Stimulated activated CD4-positive, alpha-beta T cell treated with anti-CD3 and anti-CD28 coated beads, Interleukin-4, amount 100 ng/mL, for 48 hours (primary cell): ENCODE measurements around the gene SGPP1.
"Not testable (repeated sequence)": the region's sequence is repeated elsewhere in the genome, so short reads cannot be mapped to it uniquely, and the experiment has no call there.

Source experiments
- DNase-seq, 2 donors: peaks; one replicate each; pipeline ENCODE4 v3.0.0-alpha.2; 2020; ENCODE audit warnings: low read depth in 2 of 2

SGPP1 gene

GRCh38 chr14:63726499-63726898 lies 1.4 kb downstream of the SGPP1 start:
- no peak for DNase-seq

- DNase-seq = no peak
These were observed 1.9 kb downstream of the SGPP1 start for GRCh38 chr14:63725786-63726460.

- no peak for DNase-seq
These were observed 10.2 kb downstream of the SGPP1 start for GRCh38 chr14:63717702-63718101.

DNA sequence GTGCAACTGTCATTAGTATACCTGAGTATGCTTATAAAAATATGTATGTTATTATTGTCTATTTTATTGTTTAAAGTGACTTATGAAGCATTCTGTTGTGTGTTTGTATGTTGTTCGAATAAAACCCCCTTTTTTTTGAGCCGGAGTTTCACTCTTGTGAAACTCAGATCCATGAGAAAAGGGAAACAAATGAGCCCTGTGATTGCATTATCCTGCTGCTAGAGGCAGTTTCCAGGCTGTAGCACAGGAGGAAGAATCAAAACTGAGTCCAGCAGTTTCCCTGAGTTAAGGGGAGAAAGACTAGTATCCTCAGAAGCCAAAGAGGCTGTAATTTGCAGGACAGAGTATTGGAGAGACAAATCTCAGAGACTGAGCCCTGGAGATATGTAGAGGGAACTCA lies 12.5 kb downstream of the SGPP1 start:
- DNase-seq = no peak

- no peak for DNase-seq
These were observed 14.1 kb downstream of the SGPP1 start for GRCh38 chr14:63713764-63714163.

GRCh38 chr14:63713058-63713457 lies 14.8 kb downstream of the SGPP1 start:
- no peak for DNase-seq

- DNase-seq = no peak
These were observed 15.7 kb downstream of the SGPP1 start for GRCh38 chr14:63712123-63712522.

- DNase-seq = no peak
These were observed 17.4 kb downstream of the SGPP1 start for GRCh38 chr14:63710497-63710896.

GRCh38 chr14:63709589-63709988 lies 18.3 kb downstream of the SGPP1 start:
- no peak for DNase-seq

GRCh38 chr14:63707216-63707615 lies 20.6 kb downstream of the SGPP1 start:
- no peak for DNase-seq

DNA sequence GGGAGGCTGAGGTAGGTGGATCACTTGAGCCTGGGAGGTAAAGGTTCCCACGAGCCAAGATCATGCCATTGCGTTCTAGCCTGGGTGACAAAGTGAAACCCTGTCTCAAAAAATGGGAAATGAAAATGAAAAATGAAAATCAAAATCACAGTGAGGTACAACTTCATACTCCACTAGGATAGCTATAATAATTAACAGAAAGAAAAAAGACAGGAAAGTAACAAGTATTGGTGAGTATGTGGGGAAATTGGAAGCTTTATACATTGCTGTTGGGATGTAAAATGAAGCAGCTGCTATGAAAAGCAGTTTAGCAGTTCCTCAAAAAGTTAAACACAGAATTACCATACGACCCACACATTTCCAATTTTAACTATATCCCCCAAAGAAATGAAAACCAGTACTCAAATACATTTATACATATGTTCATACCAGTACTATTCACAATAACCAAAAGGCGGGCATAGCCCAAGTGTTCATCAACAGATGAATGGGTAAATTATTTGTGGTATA lies 22.2 kb downstream of the SGPP1 start:
- DNase-seq = no peak

DNA sequence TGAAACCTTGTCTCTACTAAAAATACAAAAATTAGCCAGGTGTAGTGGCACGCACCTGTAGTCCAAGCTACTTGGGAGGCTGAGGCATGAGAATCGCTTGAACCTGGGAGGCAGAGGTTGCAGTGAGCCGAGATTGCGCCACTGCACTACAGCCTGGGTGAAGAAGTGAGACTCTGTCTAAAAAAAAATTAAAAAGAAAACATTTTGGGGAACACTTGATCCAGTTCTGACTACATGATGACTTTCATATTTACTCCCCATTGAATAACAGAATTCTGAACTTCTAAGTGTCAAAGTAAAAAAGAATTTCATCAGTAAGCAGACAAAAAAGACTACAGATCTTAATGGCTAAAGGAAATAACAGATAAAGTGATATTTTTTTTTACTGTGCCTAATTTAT lies 25.3 kb downstream of the SGPP1 start:
- not testable (repeated sequence) for DNase-seq

DNA sequence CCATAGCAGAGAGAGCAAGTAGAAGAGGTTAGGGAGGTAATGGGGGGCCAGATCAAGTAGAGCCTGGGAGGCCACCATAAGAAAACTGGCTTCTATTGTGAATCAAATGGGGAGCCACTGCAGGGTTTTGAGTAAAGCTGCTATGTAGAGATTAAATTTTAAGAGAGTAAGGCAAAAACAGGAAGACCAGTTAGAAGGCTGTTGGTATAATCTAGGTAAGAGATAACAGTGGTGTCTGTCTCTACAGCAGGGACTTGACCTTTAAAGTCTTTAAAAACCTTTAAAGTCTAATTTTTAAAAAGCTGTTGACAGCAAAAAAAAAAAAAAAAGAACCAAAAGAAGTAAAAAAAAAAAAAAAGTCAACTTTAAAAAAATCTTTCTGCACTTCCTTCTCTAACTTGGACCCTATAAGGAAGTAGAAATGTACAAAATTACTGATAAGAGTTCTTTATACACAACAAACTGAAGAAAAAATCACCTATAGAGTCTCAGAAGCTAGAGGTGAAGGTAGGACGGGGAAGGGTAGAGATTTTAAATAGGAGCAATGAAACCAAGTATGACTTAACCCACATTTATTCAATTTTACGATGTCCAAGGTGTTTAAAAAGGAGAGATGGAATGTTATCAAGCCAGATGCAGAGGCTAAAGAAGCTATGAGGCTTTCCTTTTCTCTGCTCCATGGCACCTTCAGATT lies 26.1 kb downstream of the SGPP1 start:
- no peak for DNase-seq

GRCh38 chr14:63692310-63693020 lies 35.4 kb downstream of the SGPP1 start:
- DNase-seq = no peak

DNA sequence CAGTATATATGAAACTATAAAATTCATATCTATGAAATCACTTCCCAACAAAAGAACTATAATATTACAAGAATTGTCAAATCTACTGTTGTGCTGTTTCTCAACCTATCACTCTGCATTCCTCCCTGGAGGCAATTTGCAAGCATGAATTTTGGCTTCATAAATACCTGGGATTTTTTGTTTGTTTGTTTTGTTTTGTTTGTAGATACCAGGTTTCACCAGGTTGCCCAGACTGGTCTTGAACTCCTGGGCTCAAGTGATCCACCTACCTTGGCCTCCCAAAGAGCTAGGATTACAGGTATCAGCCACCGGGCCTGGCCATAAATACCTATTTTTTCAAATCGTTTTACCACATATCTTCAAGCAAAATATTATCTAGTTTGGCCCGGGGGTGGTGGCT lies 38.7 kb downstream of the SGPP1 start:
- no peak for DNase-seq

DNA sequence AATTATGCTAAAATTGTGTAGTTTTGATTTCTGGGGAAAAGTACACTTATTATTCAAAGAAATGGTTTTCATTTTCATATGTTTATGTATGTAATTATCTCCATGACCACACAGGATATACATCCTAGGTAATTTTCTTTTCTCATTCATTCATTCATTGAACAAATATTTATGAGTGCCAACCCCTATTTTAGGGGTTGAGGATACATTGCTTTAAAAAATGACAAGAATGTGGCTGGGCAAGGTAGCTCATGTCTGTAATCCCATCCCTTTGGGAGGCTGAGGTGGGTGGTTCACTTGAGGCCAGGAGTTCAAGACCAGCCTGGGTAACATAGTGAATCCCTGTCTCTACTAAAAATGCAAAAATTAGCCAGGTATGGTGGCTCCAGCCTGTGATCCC lies 40.9 kb downstream of the SGPP1 start:
- DNase-seq = no peak

DNA sequence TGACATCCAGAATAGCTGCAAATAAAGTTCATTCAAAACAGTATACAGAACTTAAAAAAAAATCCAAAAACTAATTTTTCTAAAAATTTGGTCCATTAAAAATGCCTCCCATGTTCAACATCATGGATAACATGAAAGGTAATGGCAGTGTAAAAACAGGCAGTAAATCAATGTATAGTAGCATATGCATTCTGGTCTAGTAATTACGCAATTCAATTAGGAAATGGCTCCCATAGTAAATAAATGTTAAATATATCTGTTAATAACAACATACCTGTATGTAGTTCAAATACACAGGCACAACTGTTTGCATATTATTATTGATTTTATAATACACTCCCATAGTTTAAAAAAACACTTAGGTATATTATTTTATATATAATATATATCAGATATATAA lies 42.5 kb downstream of the SGPP1 start:
- DNase-seq = no peak

- no peak for DNase-seq
These were observed 44.9 kb downstream of the SGPP1 start for GRCh38 chr14:63682727-63683593.

DNA sequence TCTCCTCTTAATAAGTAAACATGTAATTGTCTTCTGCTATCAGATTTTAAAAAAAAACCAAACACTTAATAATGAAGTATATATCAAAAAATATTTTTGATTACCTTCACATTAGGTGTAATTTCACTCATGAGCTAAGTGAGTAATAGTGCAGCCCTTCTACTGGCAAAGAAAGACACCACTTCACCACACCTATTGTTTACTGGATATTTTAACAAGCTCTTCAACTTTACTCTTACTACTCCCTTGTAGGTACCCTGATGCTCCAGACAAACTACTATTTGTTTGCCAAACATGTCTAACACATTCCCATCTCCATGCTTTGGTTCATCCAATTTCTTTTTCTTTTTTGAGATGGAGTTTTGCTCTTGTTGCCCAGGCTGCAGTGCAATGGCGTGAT lies 49.3 kb downstream of the SGPP1 start:
- DNase-seq = no peak

GRCh38 chr14:63677891-63678379 lies 49.9 kb downstream of the SGPP1 start:
- no peak for DNase-seq

DNA sequence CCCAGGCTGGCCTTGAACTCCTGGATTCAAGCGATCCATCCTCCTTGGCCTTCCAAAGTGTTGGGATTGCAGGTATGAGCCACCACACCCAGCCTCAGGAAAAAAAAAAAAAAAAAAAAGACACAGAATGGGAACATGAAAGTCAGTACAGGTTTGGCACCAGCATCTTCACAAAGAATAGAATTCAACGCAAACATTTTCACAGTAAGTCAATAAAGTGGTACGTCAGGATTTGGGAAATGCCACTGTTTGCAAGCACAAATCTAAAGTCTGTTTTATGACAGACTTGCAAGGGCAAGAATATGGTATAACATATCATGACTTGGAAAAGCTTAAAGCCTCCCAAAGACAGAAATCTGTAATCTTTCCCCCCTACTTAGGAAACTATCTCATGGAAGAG lies 51.2 kb downstream of the SGPP1 start:
- no peak for DNase-seq
